CD4-positive, alpha-beta T cell treated with Interleukin-17A for 1 hour (primary cell): ENCODE measurements around the gene AVPI1.
"Not testable (repeated sequence)": the region's sequence is repeated elsewhere in the genome, so short reads cannot be mapped to it uniquely, and the experiment has no call there.

Experiments
- DNase-seq: peaks from one replicate; pipeline ENCODE4 v3.0.0-alpha.2; 2020

Gene AVPI1

GRCh38 chr10:97682042-97682441 lies 5.0 kb downstream of the AVPI1 start:
- no peak for DNase-seq

GRCh38 chr10:97679594-97679993 lies 7.4 kb downstream of the AVPI1 start:
- no peak for DNase-seq

- DNase-seq = peak; percentile 65
Observed at GRCh38 chr10:97676770-97677581, 10.1 kb downstream of the AVPI1 start.

DNA sequence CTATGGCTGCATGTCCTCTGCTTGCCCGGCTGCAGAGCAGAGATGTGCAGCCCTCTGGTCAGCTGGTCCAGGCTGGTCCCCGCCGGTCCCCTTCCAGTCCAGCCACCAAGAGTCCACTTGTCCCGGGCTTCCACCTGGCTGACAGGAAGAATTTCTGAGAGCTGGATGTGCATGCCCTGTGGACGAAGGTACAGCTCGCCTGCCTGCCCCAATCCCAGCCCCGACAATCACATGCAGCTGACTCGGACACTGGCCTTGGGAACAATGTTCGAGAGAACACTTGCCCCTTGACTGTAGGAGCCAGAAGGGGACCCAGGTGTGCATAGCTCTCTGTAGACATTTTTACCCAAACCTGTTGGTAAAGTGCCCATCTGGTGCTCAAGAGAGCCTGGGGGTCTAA lies 11.8 kb downstream of the AVPI1 start:
- no peak for DNase-seq

- no peak for DNase-seq
Observed at GRCh38 chr10:97673736-97674525, 13.1 kb downstream of the AVPI1 start.

DNA sequence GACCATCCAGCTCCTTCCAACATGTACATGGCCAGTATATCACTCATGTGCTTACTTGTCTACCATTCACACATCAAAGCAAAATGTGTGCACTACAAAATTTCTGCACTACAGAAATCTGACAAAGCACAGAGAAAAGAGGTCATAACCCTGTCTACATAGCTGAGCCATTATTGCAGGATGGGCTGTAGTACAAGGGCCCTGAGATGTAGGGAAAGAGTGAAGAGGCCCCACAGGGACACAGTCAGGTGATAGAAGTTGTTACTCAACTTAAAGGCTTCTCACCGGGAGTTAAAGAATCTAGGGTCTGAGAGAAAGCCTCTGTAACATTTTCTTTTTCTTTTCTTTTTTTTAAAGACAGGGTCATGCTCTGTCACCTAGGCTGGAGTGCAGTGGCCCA lies 17.5 kb downstream of the AVPI1 start:
- DNase-seq = no peak

DNA sequence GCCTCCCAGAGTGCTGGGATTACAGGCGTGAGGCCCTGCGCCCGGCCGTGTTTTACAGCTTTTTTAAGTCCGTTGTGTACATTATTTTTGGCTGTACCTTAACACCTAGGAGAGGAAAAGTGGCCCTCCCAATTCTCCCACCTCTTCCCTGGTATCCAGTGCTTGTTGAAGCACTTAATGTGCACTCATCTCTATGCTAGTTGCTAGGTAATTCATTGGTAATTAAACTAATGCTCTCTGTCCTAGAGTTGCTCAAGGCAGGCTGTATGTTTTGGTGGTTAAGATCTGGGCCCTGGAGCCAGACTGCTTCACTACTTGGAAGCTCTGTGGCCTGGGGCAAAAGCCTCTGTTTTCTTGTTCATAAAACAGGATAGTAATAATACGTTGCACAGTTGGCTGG lies 19.6 kb downstream of the AVPI1 start:
- DNase-seq = no peak

DNA sequence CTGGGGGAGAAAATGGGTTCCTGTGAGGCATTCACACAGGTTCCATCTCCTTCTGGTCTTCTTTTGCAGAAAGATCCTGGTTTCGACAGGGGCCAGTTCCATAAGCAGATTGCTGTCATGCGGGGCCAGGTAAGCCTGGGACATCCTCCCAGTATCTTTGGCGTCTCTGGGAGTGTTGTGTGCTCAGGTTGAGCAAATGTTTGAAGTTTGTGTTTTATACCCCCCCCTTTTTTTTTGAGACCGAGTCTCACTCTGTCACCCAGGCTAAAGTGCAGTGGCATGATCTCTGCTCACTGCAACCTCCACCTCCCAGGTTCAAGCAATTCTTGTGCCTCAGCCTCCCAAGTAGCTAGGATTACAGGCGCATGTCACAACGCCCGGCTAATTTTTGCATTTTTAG lies 20.0 kb downstream of the AVPI1 start:
- no peak for DNase-seq

GRCh38 chr10:97664282-97664850 lies 22.7 kb downstream of the AVPI1 start:
- DNase-seq = no peak

DNA sequence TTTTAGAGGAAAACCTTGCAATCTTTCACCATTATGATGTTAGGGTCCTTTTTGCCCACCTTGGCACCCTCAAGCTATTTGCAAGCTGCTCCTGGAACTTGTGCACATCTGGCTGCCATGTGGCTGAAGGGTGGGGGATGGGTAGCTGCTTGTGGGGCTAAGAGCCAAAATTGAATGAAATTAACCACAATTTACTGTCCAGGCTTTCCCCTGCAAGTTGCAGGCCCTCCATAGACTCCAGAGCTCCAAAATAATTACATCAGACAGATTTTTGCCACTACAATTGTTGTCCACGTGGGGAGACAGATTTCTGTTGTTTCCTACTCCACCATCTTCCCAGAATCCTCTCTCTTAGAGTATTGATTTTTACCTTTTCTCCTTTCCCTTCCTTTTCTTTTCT lies 27.5 kb downstream of the AVPI1 start:
- no peak for DNase-seq

GRCh38 chr10:97656777-97657176 lies 30.3 kb downstream of the AVPI1 start:
- no peak for DNase-seq

GRCh38 chr10:97651773-97652172 lies 35.3 kb downstream of the AVPI1 start:
- DNase-seq = no peak

DNA sequence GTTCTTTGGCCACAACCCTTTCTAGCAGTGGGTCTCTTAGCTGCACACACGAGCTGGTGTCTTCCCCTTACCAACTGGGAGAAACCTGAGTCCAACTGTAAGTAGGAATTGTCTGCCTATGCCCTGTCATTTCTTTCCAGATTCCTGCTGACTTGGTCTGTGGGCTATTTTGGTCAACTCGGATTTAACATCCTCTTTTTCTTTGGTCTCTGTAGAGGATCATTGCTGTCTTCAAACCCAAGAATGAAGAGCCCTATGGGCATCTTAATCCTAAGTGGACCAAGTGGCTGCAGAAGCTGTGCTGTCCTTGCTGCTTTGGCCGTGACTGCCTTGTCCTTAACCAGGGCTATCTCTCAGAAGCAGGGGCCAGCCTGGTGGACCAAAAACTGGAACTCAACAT lies 36.3 kb downstream of the AVPI1 start:
- DNase-seq = no peak

DNA sequence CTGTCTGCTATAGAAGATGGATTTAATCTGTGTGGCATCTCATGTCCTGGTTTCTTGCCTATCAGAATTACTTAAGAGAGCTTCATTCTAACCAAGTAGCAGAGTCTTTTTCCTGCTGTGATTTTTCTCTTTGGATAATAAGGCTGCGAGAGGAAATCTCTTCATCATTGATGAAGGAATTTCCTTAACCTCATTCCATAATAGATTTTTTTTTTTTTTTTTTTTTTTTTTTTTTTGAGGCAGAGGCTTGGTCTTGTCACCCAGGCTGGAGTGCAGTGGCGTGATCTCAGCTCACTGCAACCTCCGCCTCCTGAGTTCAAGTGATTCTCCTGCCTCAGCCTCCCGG lies 37.7 kb downstream of the AVPI1 start:
- not testable (repeated sequence) for DNase-seq

DNA sequence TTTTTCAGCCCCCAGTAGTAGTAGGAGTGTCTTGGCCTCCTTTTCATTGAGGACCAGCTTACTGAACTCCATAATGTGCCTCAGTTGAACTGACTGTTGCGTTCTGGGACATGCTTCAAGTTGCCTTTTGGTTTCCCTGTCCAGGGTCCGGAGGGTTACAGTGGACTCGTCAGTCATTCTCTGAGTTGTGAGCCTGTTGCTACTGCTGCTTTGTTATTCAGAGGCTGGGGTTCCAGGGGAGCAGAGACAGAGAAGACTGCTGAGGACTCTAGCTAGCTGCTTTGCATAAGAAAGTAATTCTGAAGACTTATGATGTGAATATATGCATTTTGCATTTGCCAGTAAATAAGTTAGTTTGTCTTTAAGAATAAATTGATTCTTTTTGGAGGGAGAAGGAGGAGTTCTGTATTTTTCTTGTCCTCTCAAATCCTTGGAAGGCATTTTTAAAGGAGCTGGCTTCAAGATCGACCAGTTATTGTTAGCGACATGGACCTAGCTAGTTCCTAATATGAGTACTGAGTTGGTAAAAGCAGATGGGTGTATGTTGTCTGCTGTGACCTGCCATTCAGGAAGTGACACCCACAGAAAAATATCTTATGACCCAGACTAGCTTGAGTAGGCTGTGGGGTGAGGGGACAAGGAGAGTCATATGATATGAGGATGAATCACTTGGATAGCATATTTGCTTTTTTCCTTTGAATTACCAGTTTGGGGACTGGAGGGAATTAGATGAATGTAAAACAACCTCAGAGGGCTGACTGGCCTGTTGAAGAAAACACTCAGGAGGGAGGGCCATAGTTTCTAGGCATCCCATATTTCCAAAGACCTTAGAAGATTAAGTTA lies 38.3 kb downstream of the AVPI1 start:
- peak; percentile 64 for DNase-seq

DNA sequence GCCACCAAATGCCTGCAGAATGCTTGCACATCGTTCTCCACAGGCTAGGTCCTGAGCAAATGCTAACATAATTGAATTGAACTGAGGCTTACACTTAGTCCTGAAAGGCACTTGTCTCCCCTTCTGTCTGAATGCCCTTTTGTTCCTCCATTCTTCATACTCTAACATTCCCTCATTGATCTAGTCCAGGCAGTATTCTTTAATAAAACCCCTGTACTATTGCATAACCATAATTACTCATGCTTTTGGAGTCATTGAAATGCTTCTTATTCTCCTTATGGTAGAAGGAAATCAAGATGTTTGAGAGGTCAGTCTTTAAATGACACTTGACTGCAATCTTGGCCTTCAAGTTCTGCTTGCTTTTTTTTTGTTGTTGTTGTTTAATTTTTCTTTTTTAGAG lies 39.5 kb downstream of the AVPI1 start:
- no peak for DNase-seq

DNA sequence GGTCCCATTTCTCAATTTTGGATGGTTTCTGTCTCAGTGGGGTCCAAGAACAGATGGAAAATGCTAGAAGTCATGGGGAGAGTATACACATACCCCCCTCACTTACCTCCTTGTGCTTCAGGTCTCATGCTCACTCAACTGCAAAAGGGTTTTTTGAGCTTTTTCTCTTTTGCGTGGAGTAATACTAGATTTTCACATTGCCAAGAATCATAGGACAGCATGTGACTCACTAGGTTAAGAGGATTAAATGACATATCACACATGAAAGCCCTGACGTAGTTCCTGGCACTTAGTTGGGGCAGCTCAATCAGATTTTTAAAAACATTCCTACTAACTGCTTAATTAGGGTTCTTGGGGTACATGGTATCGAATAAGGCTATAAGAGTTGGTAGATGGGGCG lies 42.1 kb downstream of the AVPI1 start:
- DNase-seq = no peak

- DNase-seq = no peak
Observed at GRCh38 chr10:97643441-97643985, 43.5 kb downstream of the AVPI1 start.

GRCh38 chr10:97642471-97643159 lies 44.4 kb downstream of the AVPI1 start:
- DNase-seq = not testable (repeated sequence)

DNA sequence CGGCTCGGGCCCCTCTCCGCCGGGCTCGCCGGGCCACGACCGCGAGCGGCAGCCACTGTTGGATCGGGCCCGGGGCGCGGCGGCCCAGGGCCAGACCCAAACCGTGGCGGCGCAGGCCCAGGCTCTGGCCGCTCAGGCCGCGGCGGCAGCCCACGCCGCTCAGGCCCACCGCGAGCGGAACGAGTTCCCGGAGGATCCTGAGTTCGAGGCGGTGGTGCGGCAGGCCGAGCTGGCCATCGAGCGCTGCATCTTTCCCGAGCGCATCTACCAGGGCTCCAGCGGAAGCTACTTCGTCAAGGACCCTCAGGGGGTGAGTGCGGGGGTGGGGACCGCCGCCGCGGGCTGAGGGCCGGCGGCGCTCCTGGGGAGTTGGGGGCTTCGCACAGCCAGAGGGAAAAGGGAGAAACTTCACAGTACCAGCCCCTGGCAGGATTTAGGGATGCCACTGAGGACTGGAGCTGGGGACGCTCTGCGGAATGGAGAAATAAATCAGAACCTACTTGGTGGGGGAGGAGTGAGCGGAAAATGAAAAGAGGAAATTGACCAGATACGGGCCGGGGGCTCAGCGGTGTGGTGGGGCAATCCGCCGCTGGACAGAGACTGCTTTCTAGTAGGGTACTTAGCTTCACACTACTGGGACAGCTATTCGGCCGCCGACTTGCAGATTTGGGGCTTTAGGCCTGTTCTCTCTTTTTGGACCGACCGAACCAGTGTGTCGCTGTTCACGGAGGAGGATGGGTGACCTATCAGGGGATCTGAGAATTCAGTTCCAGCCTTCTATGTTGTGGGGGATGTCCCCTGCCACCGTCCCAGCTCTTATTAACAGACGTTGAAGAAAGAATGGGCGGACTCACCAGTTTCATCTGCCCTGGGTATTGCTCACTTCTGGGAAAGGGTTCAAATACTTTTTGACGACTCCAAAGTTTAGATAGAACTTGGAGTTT lies 45.9 kb downstream of the AVPI1 start:
- DNase-seq = peak; percentile 29
